SK-N-SH (cell line): ENCODE results near the gene TMEM259.

Experiments
- CHD2 ChIP-seq: fragments of 150-350 bp; IDR thresholded peaks from 2 replicates; pipeline ENCODE4 v1.6.1; 2018; ENCODE audit warnings: low read length; ENCODE audit not compliant: partially characterized antibody
- ELF1 ChIP-seq: IDR thresholded peaks from 2 replicates; pipeline ENCODE4 v1.4.0; 2012
- POLR2AphosphoS5 ChIP-seq: IDR thresholded peaks from 2 replicates; pipeline ENCODE4 v1.6.1; 2012; ENCODE audit warnings: low read depth, low read length
- SMC3 ChIP-seq: IDR thresholded peaks from 2 replicates; pipeline ENCODE4 v1.6.1; 2012; ENCODE audit warnings: low read depth, low read length, improper control_type of control experiment
- TAF1 ChIP-seq: IDR thresholded peaks from 2 replicates; pipeline ENCODE4 v1.6.1; 2012; ENCODE audit warnings: low read depth, mild to moderate bottlenecking, low read length, moderate library complexity, borderline replicate concordance
- YY1 ChIP-seq: IDR thresholded peaks from 2 replicates; pipeline ENCODE4 v1.4.0; 2012; ENCODE audit warnings: low read depth, mild to moderate bottlenecking
- TF ChIP-seq, protein P1 (sequence below): fragments of 200-600 bp; sonication (generic); IDR thresholded peaks from 2 replicates; pipeline ENCODE4 v1.6.1; 2017; ENCODE audit warnings: antibody characterized with exemption, mild to moderate bottlenecking, moderate library complexity
- TF ChIP-seq, protein P2 (sequence below): IDR thresholded peaks from 2 replicates; pipeline ENCODE4 v1.6.1; 2012; ENCODE audit warnings: mild to moderate bottlenecking, low read depth, low read length, moderate library complexity

- no peak for TF ChIP-seq ELF1
- TF ChIP-seq, protein P1, sequence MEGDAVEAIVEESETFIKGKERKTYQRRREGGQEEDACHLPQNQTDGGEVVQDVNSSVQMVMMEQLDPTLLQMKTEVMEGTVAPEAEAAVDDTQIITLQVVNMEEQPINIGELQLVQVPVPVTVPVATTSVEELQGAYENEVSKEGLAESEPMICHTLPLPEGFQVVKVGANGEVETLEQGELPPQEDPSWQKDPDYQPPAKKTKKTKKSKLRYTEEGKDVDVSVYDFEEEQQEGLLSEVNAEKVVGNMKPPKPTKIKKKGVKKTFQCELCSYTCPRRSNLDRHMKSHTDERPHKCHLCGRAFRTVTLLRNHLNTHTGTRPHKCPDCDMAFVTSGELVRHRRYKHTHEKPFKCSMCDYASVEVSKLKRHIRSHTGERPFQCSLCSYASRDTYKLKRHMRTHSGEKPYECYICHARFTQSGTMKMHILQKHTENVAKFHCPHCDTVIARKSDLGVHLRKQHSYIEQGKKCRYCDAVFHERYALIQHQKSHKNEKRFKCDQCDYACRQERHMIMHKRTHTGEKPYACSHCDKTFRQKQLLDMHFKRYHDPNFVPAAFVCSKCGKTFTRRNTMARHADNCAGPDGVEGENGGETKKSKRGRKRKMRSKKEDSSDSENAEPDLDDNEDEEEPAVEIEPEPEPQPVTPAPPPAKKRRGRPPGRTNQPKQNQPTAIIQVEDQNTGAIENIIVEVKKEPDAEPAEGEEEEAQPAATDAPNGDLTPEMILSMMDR: no peak
- TF ChIP-seq SMC3: no peak
- no peak for TF ChIP-seq POLR2AphosphoS5
- no peak for TF ChIP-seq CHD2
- TF ChIP-seq YY1: no peak
- TF ChIP-seq, protein P2, sequence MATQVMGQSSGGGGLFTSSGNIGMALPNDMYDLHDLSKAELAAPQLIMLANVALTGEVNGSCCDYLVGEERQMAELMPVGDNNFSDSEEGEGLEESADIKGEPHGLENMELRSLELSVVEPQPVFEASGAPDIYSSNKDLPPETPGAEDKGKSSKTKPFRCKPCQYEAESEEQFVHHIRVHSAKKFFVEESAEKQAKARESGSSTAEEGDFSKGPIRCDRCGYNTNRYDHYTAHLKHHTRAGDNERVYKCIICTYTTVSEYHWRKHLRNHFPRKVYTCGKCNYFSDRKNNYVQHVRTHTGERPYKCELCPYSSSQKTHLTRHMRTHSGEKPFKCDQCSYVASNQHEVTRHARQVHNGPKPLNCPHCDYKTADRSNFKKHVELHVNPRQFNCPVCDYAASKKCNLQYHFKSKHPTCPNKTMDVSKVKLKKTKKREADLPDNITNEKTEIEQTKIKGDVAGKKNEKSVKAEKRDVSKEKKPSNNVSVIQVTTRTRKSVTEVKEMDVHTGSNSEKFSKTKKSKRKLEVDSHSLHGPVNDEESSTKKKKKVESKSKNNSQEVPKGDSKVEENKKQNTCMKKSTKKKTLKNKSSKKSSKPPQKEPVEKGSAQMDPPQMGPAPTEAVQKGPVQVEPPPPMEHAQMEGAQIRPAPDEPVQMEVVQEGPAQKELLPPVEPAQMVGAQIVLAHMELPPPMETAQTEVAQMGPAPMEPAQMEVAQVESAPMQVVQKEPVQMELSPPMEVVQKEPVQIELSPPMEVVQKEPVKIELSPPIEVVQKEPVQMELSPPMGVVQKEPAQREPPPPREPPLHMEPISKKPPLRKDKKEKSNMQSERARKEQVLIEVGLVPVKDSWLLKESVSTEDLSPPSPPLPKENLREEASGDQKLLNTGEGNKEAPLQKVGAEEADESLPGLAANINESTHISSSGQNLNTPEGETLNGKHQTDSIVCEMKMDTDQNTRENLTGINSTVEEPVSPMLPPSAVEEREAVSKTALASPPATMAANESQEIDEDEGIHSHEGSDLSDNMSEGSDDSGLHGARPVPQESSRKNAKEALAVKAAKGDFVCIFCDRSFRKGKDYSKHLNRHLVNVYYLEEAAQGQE: no peak
- no peak for TF ChIP-seq TAF1
Measured at GRCh38 chr19:1009981-1010538, 10.9 kb downstream of the TMEM259 start.
